Activated CD4-positive, alpha-beta T cell treated with anti-CD3 and anti-CD28 coated beads for 36 hours (primary cell): Measurements from ENCODE around the gene HPX. TPM values are rescaled to one million over a fixed set of nuclear protein-coding genes. Genes with fewer than 3 reads are reported as not detected.

Experiments used
- ATAC-seq: fragments of 200-7000 bp; cut with Tn5 transposase; one replicate; pipeline ENCODE4 v1.10.0; 2021; ENCODE audit warnings: mild to moderate bottlenecking, moderate library complexity
- CTCF ChIA-PET: fragments of 350-600 bp; sonication (Branson Sonifier 250); formaldehyde crosslinking; loops from one replicate; lab custom pipeline; 2021; ENCODE audit warnings: antibody characterized with exemption; lab: Charles Lee
- POLR2A ChIA-PET: fragments of 350-600 bp; sonication (Branson Sonifier 250); formaldehyde crosslinking; loops from one replicate; lab custom pipeline; 2021; ENCODE audit warnings: antibody characterized with exemption, inconsistent platforms; lab: Charles Lee
- DNase-seq: peaks from one replicate; pipeline ENCODE4 v3.0.0-alpha.2; 2020
- H3K27ac Mint-ChIP-seq: one replicate; pipeline ENCODE4 v1.8.0; 2021; ENCODE audit warnings: mixed read lengths
- H3K27me3 Mint-ChIP-seq: one replicate; pipeline ENCODE4 v1.8.0; 2021; ENCODE audit warnings: mixed read lengths
- H3K36me3 Mint-ChIP-seq: one replicate; pipeline ENCODE4 v1.8.0; 2021; ENCODE audit warnings: low read depth, mixed read lengths
- H3K4me1 Mint-ChIP-seq: one replicate; pipeline ENCODE4 v1.8.0; 2021; ENCODE audit warnings: mixed read lengths
- H3K4me3 Mint-ChIP-seq: one replicate; pipeline ENCODE4 v1.8.0; 2021; ENCODE audit warnings: mild to moderate bottlenecking, moderate library complexity, mixed read lengths
- H3K9me3 Mint-ChIP-seq: one replicate; pipeline ENCODE4 v1.8.0; 2021; ENCODE audit warnings: low read depth, mixed read lengths
- intact Hi-C, 2 experiments: fragments of 100-400 bp; cut with DNase I in 1 of 2; cut with micrococcal nuclease in 1 of 2; formaldehyde crosslinking; loops; one replicate each; pipeline versions ENCODE4 v1.14.2 to v1.15.1; 2022 to 2024; cut with DNase I, micrococcal nuclease
- total RNA-seq, 2 experiments: library from RNA; stranded (reverse); gene quantifications; one replicate each; pipeline ENCODE4 v1.2.3, GENCODE V29; 2021

HPX gene
- total RNA-seq, 2 experiments from 2014 or later: 0.16 to 0.33 TPM

DNA sequence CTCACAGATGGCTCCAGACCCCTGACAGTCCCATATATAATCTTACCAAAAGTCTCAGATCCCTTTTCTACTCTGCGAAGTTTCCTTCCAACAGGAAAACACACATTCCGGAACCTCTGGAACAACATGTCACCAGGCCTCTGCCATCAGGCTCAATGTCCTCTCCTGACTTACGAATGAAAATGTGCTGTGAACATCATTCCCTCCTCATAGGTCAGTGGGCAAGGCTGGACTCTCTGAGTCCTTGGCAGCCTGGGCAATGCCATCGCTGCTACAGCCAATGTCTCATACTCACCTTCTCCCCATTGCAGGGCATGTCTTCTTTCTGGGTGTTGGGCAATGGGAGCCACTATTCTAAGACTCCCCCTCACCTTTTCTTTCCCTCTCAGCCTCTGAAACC is 1.7 kb upstream of the HPX start:
- Mint-ChIP-seq H3K27me3 (no peaks in the 10 kb centered on the region), H3K9me3 (no peaks in the 10 kb centered on the region), H3K27ac (no peak overlapping the region), H3K36me3 (no peaks in the 10 kb centered on the region), H3K4me1 (no peaks in the 10 kb centered on the region), H3K4me3 (no peak overlapping the region)
- ChIA-PET POLR2A (no interaction called here), CTCF (interaction anchor here (0.6 to 11.8 kb wide), 11 partner anchors 13 to 227 kb away, joined by 3 to 536 read pairs (median 10); partner anchors contain the start of genes ARFIP2 and TIMM10B)
- ATAC-seq: no peak
- intact Hi-C loops: loop anchor here in 1 of 2 experiments (5.0 kb wide), 1 partner anchor 315 kb away; no protein-coding TSS in a partner anchor
- DNase-seq: no peak

DNA sequence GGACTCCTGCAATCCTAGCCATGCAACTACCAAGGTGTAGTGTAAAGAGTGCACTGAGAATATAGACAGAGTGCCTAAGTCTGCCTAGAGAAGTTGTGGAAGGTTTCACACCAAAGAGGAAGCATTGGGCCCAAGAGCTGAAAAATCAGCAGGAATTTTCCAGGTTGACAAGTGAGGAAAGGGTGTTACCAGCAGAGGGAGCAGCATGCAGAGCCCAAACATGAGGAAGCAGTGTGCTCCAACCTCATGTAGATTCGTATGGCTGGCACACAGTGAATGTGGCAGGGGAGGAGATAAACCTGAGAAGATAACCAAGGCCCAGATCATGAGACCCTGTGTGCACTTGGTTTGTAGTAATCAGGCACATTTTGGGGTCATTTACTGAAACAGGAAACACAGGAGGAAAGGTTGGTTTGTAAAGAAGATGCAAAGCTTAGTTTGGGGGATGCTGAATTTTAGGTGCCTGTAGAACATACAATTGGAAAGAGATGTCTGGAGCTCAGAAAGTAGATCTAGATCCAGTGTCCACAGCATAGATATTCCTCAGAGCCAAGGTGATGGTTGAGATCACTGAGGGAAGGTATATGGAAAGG is 1.7 kb downstream of the HPX start:
- H3K4me3 Mint-ChIP-seq: no peak overlapping the region
- intact Hi-C loops: loop anchor here in 1 of 2 experiments (2.0 kb wide), 1 partner anchor 268 kb away; no protein-coding TSS in a partner anchor

DNA sequence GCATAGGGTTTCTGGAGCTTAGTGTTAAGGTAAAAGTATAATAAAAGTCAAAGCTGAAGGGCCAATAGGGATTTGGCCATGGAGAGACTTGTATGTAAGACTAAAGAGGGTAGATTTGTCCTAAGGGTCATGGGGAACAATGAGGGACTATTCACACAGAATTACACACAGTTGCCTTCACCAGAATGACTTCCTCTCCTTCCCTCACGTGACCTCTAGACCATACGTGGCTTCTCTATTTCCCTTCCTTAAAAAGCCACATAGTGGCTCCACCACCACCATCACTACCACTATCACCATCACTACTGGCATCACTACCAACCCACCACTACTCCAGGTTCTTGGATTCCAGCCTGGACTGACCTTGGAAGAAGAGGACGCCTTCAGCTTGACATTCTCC is 2.8 kb downstream of the HPX start:
- Mint-ChIP-seq H3K36me3 (no peaks in the 10 kb centered on the region), H3K4me1 (peaks cover 3% of the 10 kb centered on the region), H3K27me3 (no peaks in the 10 kb centered on the region), H3K4me3 (no peak overlapping the region), H3K9me3 (no peaks in the 10 kb centered on the region), H3K27ac (no peak overlapping the region)
- intact Hi-C loops: loop anchor here in 1 of 2 experiments (2.0 kb wide), 1 partner anchor 269 kb away; no protein-coding TSS in a partner anchor
- ATAC-seq (no peak), DNase-seq (no peak)
- CTCF ChIA-PET: interaction anchor here (0.8 to 11.8 kb wide), 9 partner anchors 8 to 88 kb away, joined by 3 to 536 read pairs (median 4); no protein-coding TSS in a partner anchor
- POLR2A ChIA-PET: no interaction called here

More for the DNA sequence above, 1.7 kb downstream of the HPX start:
- ChIA-PET POLR2A (no interaction called here), CTCF (interaction anchor here (0.6 to 11.8 kb wide), 14 partner anchors 9 to 87 kb away, joined by 3 to 536 read pairs (median 4); partner anchors contain the start of gene SMPD1)
- no peaks in the 10 kb centered on the region for H3K9me3 Mint-ChIP-seq
- peaks cover 3% of the 10 kb centered on the region for H3K4me1 Mint-ChIP-seq
- no peak overlapping the region for H3K27ac Mint-ChIP-seq
- ATAC-seq (peak; percentile 68), DNase-seq (peak; percentile 59)
- H3K27me3 Mint-ChIP-seq: no peaks in the 10 kb centered on the region
- no peaks in the 10 kb centered on the region for H3K36me3 Mint-ChIP-seq

DNA sequence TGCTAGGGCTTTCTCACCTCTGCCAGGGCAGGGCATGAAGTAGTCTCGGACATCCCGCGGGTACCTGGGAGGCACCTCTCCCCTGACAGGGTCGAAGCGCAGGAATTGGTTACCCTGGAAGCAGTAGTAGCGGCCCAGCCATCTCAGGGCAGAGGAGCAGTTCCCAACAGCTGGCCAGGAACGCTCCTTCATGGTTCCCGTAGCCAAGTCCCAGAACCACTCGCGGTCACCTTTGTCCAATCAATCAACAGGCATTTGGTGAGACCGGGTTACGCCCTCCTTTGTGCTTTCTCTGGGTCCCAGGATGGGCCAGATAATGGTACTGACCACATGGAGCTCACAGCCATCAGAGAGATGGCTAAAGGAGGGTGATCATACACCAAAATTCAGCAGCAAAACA is 3.4 kb downstream of the HPX start:
- Mint-ChIP-seq H3K27me3 (no peaks in the 10 kb centered on the region), H3K36me3 (no peaks in the 10 kb centered on the region), H3K4me3 (no peak overlapping the region), H3K27ac (no peak overlapping the region), H3K4me1 (peaks cover 3% of the 10 kb centered on the region), H3K9me3 (no peaks in the 10 kb centered on the region)
- ATAC-seq (no peak), DNase-seq (no peak)
- CTCF ChIA-PET: interaction anchor here (0.8 to 11.8 kb wide), 5 partner anchors 11 to 74 kb away, joined by 3 to 536 read pairs (median 6); no protein-coding TSS in a partner anchor
- intact Hi-C loops: no loop called here
- POLR2A ChIA-PET: no interaction called here

DNA sequence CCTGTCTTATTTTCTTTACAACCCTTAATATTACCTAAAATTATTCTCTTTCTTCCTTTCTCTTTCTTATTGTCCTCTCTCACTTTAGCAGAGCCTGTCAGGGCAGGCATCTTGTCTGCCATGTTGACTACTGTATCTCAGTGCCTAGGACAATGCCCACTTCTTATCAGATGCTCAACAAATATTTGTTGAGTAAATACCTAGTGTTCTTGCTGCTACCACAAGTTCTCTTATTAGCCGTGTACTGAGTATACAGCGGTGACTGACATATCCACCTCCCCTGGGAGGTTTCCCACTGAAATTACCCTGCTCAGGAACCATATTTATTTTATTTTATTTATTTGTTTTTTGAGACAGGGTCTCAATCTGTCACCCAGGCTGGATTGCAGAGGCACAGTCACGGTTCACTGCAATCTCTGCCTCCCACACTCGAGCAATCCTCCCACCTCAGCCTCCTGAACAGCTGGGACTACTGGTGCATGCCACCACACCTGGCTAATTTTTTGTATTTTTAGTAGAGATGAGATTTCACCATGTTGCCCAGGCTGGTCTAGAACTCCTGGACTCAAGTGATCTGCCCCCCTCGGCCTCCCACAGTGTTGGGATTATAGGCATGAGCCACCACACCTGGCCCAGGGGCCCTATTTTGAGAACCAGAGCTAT is 6.7 kb downstream of the HPX start:
- Mint-ChIP-seq H3K4me3 (no peak overlapping the region), H3K36me3 (no peaks in the 10 kb centered on the region), H3K27ac (no peak overlapping the region), H3K4me1 (peaks cover 5% of the 10 kb centered on the region), H3K27me3 (no peaks in the 10 kb centered on the region), H3K9me3 (no peaks in the 10 kb centered on the region)
- ChIA-PET POLR2A (no interaction called here), CTCF (interaction anchor here (0.6 to 3.6 kb wide), 6 partner anchors 10 to 442 kb away, joined by 3 to 10 read pairs (median 4); no protein-coding TSS in a partner anchor)
- no peak for ATAC-seq
- intact Hi-C loops: no loop called here
- no peak for DNase-seq

DNA sequence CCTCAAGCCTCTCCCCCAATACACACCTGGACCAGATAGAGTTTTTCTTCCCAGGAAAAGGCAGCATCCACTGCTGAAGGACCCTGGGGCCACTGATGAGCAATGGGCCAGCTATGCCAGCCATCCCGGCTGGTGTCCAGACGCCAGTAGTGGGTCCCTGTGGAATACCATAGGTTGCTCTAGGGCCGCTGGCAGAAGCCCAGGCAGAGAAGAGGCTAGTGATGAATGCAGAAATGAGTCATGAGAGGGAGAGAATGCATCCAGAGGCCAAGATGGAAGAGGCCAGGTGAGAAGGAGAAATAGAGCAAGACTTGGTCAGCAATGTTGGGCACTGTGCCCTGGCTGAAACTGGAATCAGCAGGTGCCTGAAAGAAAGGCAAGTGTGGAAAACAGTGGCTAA is 8.9 kb downstream of the HPX start:
- H3K4me3 Mint-ChIP-seq: no peak overlapping the region
- H3K36me3 Mint-ChIP-seq: no peaks in the 10 kb centered on the region
- no peaks in the 10 kb centered on the region for H3K27me3 Mint-ChIP-seq
- DNase-seq: no peak
- intact Hi-C loops: no loop called here
- H3K27ac Mint-ChIP-seq: no peak overlapping the region
- ChIA-PET POLR2A (no interaction called here), CTCF (interaction anchor here (2.2 kb wide), 1 partner anchor 53 kb away, joined by 18 read pairs; no protein-coding TSS in a partner anchor)
- no peak for ATAC-seq
- no peaks in the 10 kb centered on the region for H3K9me3 Mint-ChIP-seq
- peaks cover 5% of the 10 kb centered on the region for H3K4me1 Mint-ChIP-seq

DNA sequence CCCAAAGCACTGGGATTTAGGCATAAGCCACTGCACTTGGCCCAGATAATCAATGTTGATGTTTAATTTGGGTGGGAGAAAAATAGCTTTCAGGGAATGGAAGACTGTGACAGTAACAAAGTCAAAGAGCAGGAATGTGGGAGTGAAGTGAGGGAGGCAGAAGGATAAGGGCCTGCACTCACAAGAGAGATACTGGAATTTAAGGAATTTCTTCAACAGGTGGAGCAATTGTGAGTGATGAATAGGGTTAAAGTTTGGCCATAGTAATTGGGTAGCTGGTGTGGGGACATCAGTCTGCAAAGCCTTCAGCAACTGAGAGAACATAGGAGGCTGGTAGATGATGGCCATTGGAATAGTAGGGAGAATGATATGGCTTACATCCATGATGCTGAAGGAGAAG is 13.3 kb downstream of the HPX start:
- peaks cover 2% of the 10 kb centered on the region for H3K4me1 Mint-ChIP-seq
- DNase-seq (no peak), ATAC-seq (no peak)
- CTCF ChIA-PET: interaction anchor here (0.6 to 2.9 kb wide), 7 partner anchors 14 to 153 kb away, joined by 3 to 20 read pairs (median 3); partner anchors contain the start of gene HPX
- intact Hi-C loops: no loop called here
- no peak overlapping the region for H3K4me3 Mint-ChIP-seq
- H3K27me3 Mint-ChIP-seq: peaks cover 6% of the 10 kb centered on the region
- H3K27ac Mint-ChIP-seq: no peak overlapping the region
- POLR2A ChIA-PET: no interaction called here
- no peaks in the 10 kb centered on the region for H3K9me3 Mint-ChIP-seq
- H3K36me3 Mint-ChIP-seq: no peaks in the 10 kb centered on the region

DNA sequence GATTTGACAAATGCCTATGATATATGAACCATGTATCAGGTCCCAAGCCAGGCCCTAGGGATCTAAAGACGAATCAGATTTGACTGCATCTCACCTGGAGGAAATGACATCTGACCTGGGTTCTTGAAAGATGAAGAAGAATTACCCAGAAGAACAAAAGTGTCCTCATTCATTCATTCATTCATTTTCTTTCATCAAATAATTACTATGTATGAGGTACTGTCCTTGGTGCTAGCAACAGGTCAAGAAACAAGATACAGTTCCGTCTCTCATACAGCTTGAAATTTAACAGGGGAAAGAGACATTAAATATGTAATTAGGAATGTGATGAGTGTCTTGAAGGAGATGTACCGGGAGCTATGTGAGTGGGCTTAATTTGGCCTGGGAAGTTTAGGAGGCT is 20.1 kb downstream of the HPX start:
- ATAC-seq: no peak
- peaks cover 6% of the 10 kb centered on the region for H3K27me3 Mint-ChIP-seq
- H3K27ac Mint-ChIP-seq: no peak overlapping the region
- no peak for DNase-seq
- H3K4me1 Mint-ChIP-seq: peaks cover 7% of the 10 kb centered on the region
- intact Hi-C loops: no loop called here
- ChIA-PET CTCF (interaction anchor here (0.6 to 4.2 kb wide), 4 partner anchors 23 to 46 kb away, joined by 3 to 13 read pairs (median 7); no protein-coding TSS in a partner anchor), POLR2A (no interaction called here)
- H3K4me3 Mint-ChIP-seq: no peak overlapping the region
- H3K36me3 Mint-ChIP-seq: no peaks in the 10 kb centered on the region
- no peaks in the 10 kb centered on the region for H3K9me3 Mint-ChIP-seq

DNA sequence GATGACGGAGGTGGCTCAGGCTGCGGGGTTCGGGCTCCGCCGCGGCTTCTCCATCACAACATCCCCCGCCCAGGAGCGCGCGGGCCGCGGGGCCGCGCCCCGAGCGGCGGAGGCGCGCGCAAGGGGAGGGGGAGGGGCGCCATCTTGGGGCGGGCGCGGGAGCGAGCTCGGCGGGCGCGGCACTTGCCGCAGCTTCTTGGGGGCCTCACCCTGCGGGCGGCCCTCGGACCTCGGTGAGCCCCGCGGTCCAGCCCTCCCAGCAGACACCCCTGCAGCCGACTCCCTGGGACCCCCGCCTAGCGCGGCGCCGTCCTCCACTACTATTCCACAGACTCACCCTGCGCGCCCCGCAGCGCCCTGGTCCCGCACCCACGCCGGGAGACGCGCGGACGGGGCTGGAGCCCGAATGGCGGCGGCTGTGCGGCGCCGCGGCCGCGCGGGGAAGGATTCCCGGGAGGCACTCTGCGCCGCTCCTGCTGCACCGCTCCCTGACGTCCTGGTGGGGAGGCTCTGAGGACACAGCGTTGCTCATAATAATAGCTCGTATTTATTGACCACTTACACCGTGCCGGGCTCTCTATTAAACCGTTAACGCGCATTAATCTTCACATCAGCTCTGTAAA is 21.7 kb downstream of the HPX start, which contains the start of gene APBB1:
Gene APBB1 (minus strand): TSS at position 86 of the 623 bp plus-strand sequence. CDS start 7,747 bp downstream, outside the sequence.
- ATAC-seq (peak; percentile 54), DNase-seq (peak; percentile 86)
- H3K36me3 Mint-ChIP-seq: no peaks in the 10 kb centered on the region
- CTCF ChIA-PET: interaction anchor here (0.5 to 4.2 kb wide), 11 partner anchors 16 to 1114 kb away, joined by 3 to 13 read pairs (median 3); no protein-coding TSS in a partner anchor
- H3K27me3 Mint-ChIP-seq: peaks cover 6% of the 10 kb centered on the region
- peak within 1 kb of the TSS; percentile 72 for H3K4me3 Mint-ChIP-seq
- H3K9me3 Mint-ChIP-seq: no peaks in the 10 kb centered on the region
- H3K27ac Mint-ChIP-seq: peak within 1 kb of the TSS; percentile 73
- POLR2A ChIA-PET: interaction anchor here (1.2 to 2.3 kb wide), 3 partner anchors 17 to 40 kb away, joined by 5 to 12 read pairs (median 6); partner anchors contain the start of gene SMPD1
- H3K4me1 Mint-ChIP-seq: peaks cover 7% of the 10 kb centered on the region
- intact Hi-C loops: loop anchor here (1.0 to 10.0 kb wide), 13 partner anchors 16 to 1096 kb away; partner anchors contain the start of genes ARFIP2 (in 2 of the 2), FHIP1B (in 2 of the 2), SMPD1 (in 2 of the 2) and TIMM10B (in 2 of the 2)

DNA sequence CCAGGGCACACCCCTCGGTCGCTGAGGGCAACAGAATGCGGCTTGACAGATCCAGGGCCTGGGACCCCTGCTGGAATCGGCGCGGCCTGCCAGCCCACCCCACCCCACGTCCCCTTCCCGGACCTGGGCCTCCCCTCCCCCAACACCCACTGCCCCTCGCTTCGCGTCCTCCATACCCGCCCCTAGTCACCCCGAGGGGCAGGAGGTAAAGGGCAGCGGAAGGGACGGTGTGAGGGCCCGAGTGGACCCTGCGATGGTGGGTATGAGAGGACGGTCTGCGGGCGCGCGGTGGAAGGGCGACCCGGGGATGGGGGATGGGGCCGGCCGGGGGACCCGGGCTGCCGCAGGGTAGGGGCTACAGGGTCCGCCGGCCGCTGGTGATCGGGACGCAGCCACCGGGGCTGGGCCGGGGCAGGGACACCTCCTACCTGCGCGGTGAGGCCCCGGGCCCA is 22.2 kb downstream of the HPX start:
- POLR2A ChIA-PET: interaction anchor here (1.2 to 2.3 kb wide), 3 partner anchors 16 to 40 kb away, joined by 5 to 12 read pairs (median 6); partner anchors contain the start of gene SMPD1
- intact Hi-C loops: loop anchor here (1.0 to 10.0 kb wide), 13 partner anchors 16 to 1096 kb away; partner anchors contain the start of genes ARFIP2 (in 2 of the 2), FHIP1B (in 2 of the 2), SMPD1 (in 2 of the 2) and TIMM10B (in 2 of the 2)
- Mint-ChIP-seq H3K4me3 (no peak overlapping the region), H3K36me3 (no peaks in the 10 kb centered on the region), H3K27ac (no peak overlapping the region), H3K9me3 (no peaks in the 10 kb centered on the region), H3K4me1 (peaks cover 7% of the 10 kb centered on the region), H3K27me3 (peaks cover 5% of the 10 kb centered on the region)
- DNase-seq: peak; percentile 41
- ATAC-seq: no peak
- CTCF ChIA-PET: interaction anchor here (0.5 to 2.7 kb wide), 6 partner anchors 16 to 1114 kb away, joined by 3 to 13 read pairs (median 6); no protein-coding TSS in a partner anchor
